ENCODE data around the gene PEX26.

GRCh38 chr22:18067121-18067520, 10.7 kb upstream of the PEX26 start:
- no peak for TF ChIP-seq CTCF (IDR thresholded peaks at IDR 0.05)
- TF ChIP-seq EZH2 (IDR thresholded peaks at IDR 0.05; ENCODE audit: borderline replicate concordance, insufficient read depth, low read depth, low read length, poor library complexity, severe bottlenecking), result no peak

Data from B cell (primary cell).